Pancreas (tissue), 10 donors: Measurements from ENCODE around the gene SPTBN1. TPM values are rescaled to one million over a fixed set of nuclear protein-coding genes. Genes with fewer than 3 reads are reported as not detected.
A peak's percentile ranks its signal among the peaks of the same experiment; 100 is the strongest.

ENCODE experiments used
- ATAC-seq, 4 donors: fragments of 200-7000 bp; cut with Tn5 transposase; one replicate each; pipeline versions ENCODE4 v1.8.0 to v1.9.1; 2020; ENCODE audit warnings: mild to moderate bottlenecking in 4 of 4, moderate library complexity in 4 of 4
- DNase-seq, 6 donors: peaks; one replicate each; pipeline ENCODE4 v3.0.0-alpha.2; 2020
- FAIRE-seq: peaks from 2 replicates; lab custom pipeline; 2012; peaks lifted over from hg19 to GRCh38; lab: Jason Lieb, UNC
- H3K27ac ChIP-seq, 4 donors: fragments of 200-600 bp; sonication (generic); 1 replicate in 3 of 4; 2 replicates in 1 of 4; pipeline versions ENCODE4 v1.5.0 to v1.8.0; 2020
- H3K27me3 ChIP-seq, 4 donors: fragments of 200-600 bp; one replicate each; pipeline ENCODE4 v1.8.0; 2021
- H3K36me3 ChIP-seq, 3 donors: fragments of 200-600 bp; sonication (generic) in 1 of 3; one replicate each; pipeline versions ENCODE4 v1.5.0 to v1.8.0; 2020 to 2021
- H3K4me1 ChIP-seq, 3 donors: fragments of 200-600 bp; one replicate each; pipeline ENCODE4 v1.8.0; 2021
- H3K4me3 ChIP-seq, 4 donors: fragments of 200-600 bp; sonication (generic) in 2 of 4; one replicate each; pipeline versions ENCODE4 v1.5.0 to v1.8.0; 2020 to 2021
- H3K9me3 ChIP-seq, 4 donors: fragments of 200-600 bp; one replicate each; pipeline ENCODE4 v1.8.0; 2021
- CTCF ChIP-seq, 4 donors: fragments of 200-600 bp; sonication (generic) in 3 of 4; IDR thresholded peaks; one replicate each; pipeline versions ENCODE4 v1.5.0 to v1.8.0; 2021; ENCODE audit warnings: antibody characterized with exemption in 4 of 4
- WGBS, 2 donors: extraction: QIAGEN DNeasy Blood & Tissue Kit; methylation state at CpG; one replicate each; pipeline ENCODE4 v1.1.7; 2013; 5-methylcytosine and 5-hydroxymethylcytosine counted together
- intact Hi-C, 3 donors: fragments of 100-400 bp; cut with DNase I; formaldehyde crosslinking; loops; one replicate each; pipeline versions ENCODE4 v1.11.1 to v1.14.2; 2022
- polyA plus RNA-seq, 2 donors: library from polyadenylated mRNA; stranded (reverse); fragments of 200-250 nt; gene quantifications; one replicate each; pipeline ENCODE4 v1.2.3, GENCODE V29; 2013
- total RNA-seq, 6 donors: library from RNA; stranded (reverse); fragmentation: NEBNext Ultra II Directional in 4 of 6; extraction: Animal tissue kit (Norgen Biotek cat#: 25700) in 4 of 6; gene quantifications; one replicate each; pipeline versions ENCODE4 v1.2.1 to v1.2.4, GENCODE V29; 2021 to 2023
- donor health status: healthy with polysubstance abuse.
- donor health status: DM: no; HTN: no; CAD: no; lungs with moderate emphysema.
- donor health status: DM: no; HTN: no; CAD: no.
- donor health status: control.
- donor health status: control.
- donor health status: Bipolar disorder and iron deficiency.
- donor health status: DM: yes; HTN: yes; CAD: no.
- donor health status: DM: no; HTN: no; CAD: no.
- donor health status: DM: no; HTN: no; CAD: no.
- donor health status: DM: yes; HTN: yes; CAD: no.

Gene SPTBN1
- total and polyA plus RNA-seq, 8 donors: 43.8 to 192 (median 84.4) TPM

GRCh38 chr2:54522624-54523281 lies 66.6 kb downstream of the SPTBN1 start:
- no peak for FAIRE-seq
- H3K4me3 ChIP-seq: no peak overlapping the region
- TF ChIP-seq CTCF (IDR thresholded peaks at IDR 0.05): peak; percentile 32 to 59 (median 44)
- no peaks in the 10 kb centered on the region for H3K27me3 ChIP-seq
- H3K4me1 ChIP-seq: peaks cover 0 to 6% (median 3%) of the 10 kb centered on the region in 3 donors
- intact Hi-C loops: loop anchor here in 1 of 3 donors (10.0 kb wide), 1 partner anchor 142 kb away; no protein-coding TSS in a partner anchor
- ATAC-seq: peak; percentile 88 to 98 (median 94)
- no peaks in the 10 kb centered on the region for H3K36me3 ChIP-seq
- no peaks in the 10 kb centered on the region for H3K9me3 ChIP-seq
- DNase-seq: peak in 5 of 6 donors; percentile 60 to 72 (median 63)
- H3K27ac ChIP-seq: no peak overlapping the region
- WGBS, 2 donors: 20% methylated on average over 5 of the region's 5 CpGs

- intact Hi-C loops: loop anchor here in 1 of 3 donors (10.0 kb wide), 1 partner anchor 141 kb away; no protein-coding TSS in a partner anchor
- no peak for ATAC-seq
Measured at GRCh38 chr2:54523324-54523959, 67.3 kb downstream of the SPTBN1 start.

DNA sequence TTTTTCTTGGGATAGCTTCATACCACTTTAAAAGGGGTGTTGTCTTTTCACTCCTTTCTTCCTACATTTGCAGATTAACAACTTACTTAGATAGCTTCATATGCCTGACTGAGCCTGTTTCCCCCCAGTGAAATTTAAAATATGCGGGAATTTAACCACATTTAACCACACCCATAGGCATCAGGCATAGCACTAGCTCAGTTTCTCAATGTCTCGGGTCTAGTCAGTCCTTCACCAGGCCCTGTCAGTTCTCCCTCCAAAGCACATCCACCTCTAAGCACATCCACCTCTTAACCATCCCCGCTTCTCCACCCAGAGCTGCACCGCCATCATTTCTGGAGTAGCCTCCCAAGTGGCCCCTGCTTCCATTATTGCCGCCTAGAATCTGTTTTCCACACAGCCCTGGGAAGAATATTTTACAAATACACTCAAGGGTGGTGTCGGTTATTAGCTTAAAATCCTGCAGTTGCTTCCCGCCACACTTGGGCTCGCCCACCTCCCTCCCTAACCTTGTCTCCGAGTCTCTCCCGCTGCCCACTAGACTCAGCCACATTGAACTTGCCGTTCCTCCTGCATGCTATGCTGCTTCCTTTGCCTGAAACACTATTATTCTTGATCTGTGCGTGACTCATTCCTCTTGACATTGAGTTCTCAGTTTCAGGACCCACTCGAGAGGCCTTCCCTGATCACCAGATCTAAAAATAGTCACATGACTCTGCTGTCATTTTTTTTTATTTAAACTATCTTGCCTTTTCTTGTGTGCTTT lies 68.3 kb downstream of the SPTBN1 start:
- no peak overlapping the region for H3K4me3 ChIP-seq
- ATAC-seq: no peak

More at GRCh38 chr2:54523324-54523959, 67.3 kb downstream of the SPTBN1 start:
- FAIRE-seq: no peak
- H3K36me3 ChIP-seq: no peaks in the 10 kb centered on the region
- no peak for DNase-seq
- no peak overlapping the region for H3K4me3 ChIP-seq
- no peak for TF ChIP-seq CTCF (IDR thresholded peaks at IDR 0.05)
- no peak overlapping the region for H3K27ac ChIP-seq
- no peaks in the 10 kb centered on the region for H3K9me3 ChIP-seq
- H3K4me1 ChIP-seq: peaks cover 0 to 6% (median 3%) of the 10 kb centered on the region in 3 donors
- no peaks in the 10 kb centered on the region for H3K27me3 ChIP-seq
- 87 to 91% methylated on average over 4 of the region's 4 CpGs for WGBS, 2 donors

DNA sequence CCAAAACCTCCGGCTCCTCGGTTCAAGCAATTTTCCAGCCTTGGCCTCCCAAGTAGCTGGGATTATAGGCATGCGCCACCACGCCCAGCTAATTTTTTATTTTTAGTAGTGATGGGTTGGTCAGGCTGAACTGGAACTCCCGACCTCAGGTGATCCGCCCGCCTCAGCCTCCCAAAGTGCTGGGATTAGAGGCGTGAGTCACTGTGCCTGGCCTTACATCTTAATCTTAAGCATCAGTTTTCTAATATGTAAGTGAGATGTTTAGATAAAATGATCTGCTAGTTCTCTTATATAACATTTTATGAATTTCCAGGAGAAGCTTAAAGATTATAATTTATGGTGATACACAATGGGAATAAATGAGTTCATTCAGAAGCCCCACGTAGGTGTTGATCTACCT lies 69.2 kb downstream of the SPTBN1 start:
- DNase-seq (no peak), ATAC-seq (no peak), FAIRE-seq (no peak)
- Histone ChIP-seq H3K27me3 (no peaks in the 10 kb centered on the region), H3K36me3 (no peaks in the 10 kb centered on the region), H3K4me1 (peaks cover 0 to 6% (median 3%) of the 10 kb centered on the region in 3 donors), H3K4me3 (no peak overlapping the region), H3K9me3 (no peaks in the 10 kb centered on the region), H3K27ac (no peak overlapping the region)
- 94 to 95% methylated on average over 9 of the region's 9 CpGs for WGBS, 2 donors
- no peak for TF ChIP-seq CTCF (IDR thresholded peaks at IDR 0.05)
- intact Hi-C loops: loop anchor here in 1 of 3 donors (10.0 kb wide), 1 partner anchor 139 kb away; no protein-coding TSS in a partner anchor

More for the DNA sequence above, 68.3 kb downstream of the SPTBN1 start:
- DNase-seq (no peak), FAIRE-seq (no peak)
- no peak for TF ChIP-seq CTCF (IDR thresholded peaks at IDR 0.05)
- WGBS, 2 donors: 83 to 86% methylated on average over 13 of the region's 13 CpGs
- intact Hi-C loops: loop anchor here in 1 of 3 donors (10.0 kb wide), 1 partner anchor 140 kb away; no protein-coding TSS in a partner anchor
- no peaks in the 10 kb centered on the region for H3K9me3 ChIP-seq
- peaks cover 0 to 6% (median 3%) of the 10 kb centered on the region in 3 donors for H3K4me1 ChIP-seq
- H3K27me3 ChIP-seq: no peaks in the 10 kb centered on the region
- no peaks in the 10 kb centered on the region for H3K36me3 ChIP-seq
- H3K27ac ChIP-seq: peak overlapping the region in 1 of 4 donors; percentile 12
